Bronchial epithelial cell (primary cell): ENCODE measurements around the gene ZNF205. TPM values are rescaled to one million over a fixed set of nuclear protein-coding genes. Genes with fewer than 3 reads are reported as not detected.

Experiments used
- DNase-seq: peaks from one replicate; pipeline ENCODE4 v3.0.0-alpha.2; 2010; ENCODE audit warnings: low read depth
- FAIRE-seq: peaks from 2 replicates; lab custom pipeline; 2011; peaks lifted over from hg19 to GRCh38; lab: Jason Lieb, UNC
- H3K27me3 ChIP-seq: 2 replicates; pipeline ENCODE4 v1.5.1; 2011; ENCODE audit warnings: low read length; ENCODE audit not compliant: control insufficient read depth, insufficient read depth
- H3K36me3 ChIP-seq: 2 replicates; pipeline ENCODE4 v1.5.1; 2011; ENCODE audit warnings: low read length; ENCODE audit not compliant: control insufficient read depth, insufficient read depth
- H3K4me3 ChIP-seq: 2 replicates; pipeline ENCODE4 v1.5.1; 2011; ENCODE audit warnings: mild to moderate bottlenecking, low read depth, low read length, control low read depth
- total RNA-seq: library from RNA; depleted of rRNA; stranded (reverse); fragments of >200 nt; gene quantifications from 2 replicates; pipeline ENCODE4 v1.2.1, GENCODE V29; 2014
- TF ChIP-seq, protein P1 (sequence below): IDR thresholded peaks from 2 replicates; pipeline ENCODE4 v1.5.1; 2011; ENCODE audit warnings: mild to moderate bottlenecking, moderate library complexity, low read length, control low read depth, inconsistent platforms; ENCODE audit not compliant: insufficient read depth, severe bottlenecking

Gene ZNF205
- total RNA-seq, 1 donor from 2014 or later = 22.4 TPM

DNA sequence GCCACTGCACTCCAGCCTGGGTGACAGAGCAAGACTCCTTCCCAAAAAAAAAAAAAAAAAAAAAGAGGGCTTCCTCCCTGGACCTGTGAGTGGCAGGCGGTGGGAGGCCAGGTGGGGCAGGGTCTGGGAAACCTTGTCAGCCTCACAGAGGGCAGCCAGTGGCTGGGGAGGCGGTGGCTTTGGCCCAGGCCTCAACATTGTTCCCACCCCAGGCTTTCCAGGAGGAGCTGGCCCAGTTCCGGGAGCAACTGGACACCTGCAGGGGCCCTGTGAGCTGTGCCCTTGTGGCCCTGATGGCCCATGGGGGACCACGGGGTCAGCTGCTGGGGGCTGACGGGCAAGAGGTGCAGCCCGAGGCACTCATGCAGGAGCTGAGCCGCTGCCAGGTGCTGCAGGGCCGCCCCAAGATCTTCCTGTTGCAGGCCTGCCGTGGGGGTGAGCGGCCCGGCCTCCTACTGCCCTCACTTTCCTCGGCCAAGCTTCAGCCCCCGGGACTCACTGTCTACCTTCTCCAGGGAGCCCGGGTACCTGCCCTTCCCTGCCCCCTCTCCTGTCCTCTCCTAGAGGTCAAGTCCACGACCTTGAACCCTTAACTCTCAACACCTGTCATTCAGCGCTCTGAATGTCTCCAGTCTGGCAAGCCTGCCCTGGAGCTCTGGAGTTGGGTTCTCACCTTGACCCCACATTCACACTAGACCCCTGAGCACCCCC is 34.8 kb downstream of the ZNF205 start:
- TF ChIP-seq, protein P1, sequence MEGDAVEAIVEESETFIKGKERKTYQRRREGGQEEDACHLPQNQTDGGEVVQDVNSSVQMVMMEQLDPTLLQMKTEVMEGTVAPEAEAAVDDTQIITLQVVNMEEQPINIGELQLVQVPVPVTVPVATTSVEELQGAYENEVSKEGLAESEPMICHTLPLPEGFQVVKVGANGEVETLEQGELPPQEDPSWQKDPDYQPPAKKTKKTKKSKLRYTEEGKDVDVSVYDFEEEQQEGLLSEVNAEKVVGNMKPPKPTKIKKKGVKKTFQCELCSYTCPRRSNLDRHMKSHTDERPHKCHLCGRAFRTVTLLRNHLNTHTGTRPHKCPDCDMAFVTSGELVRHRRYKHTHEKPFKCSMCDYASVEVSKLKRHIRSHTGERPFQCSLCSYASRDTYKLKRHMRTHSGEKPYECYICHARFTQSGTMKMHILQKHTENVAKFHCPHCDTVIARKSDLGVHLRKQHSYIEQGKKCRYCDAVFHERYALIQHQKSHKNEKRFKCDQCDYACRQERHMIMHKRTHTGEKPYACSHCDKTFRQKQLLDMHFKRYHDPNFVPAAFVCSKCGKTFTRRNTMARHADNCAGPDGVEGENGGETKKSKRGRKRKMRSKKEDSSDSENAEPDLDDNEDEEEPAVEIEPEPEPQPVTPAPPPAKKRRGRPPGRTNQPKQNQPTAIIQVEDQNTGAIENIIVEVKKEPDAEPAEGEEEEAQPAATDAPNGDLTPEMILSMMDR = no peak
- no peak for FAIRE-seq
- Histone ChIP-seq H3K36me3 (no peaks in the 10 kb centered on the region), H3K27me3 (no peaks in the 10 kb centered on the region), H3K4me3 (no peak overlapping the region)
- DNase-seq = no peak

DNA sequence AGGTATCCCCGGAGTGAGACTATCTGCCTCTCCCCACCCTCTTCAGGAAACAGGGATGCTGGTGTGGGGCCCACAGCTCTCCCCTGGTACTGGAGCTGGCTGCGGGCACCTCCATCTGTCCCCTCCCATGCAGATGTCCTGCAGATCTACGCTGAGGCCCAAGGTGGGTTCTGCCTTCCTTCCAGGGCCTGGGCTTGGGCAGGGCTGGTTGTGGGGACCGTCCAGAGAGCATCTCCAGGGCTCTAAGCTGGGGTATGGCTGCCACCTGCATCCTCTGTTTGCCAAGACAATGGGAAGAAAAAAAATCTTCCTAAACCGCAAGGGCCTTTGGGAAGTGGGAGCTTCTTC is 35.3 kb downstream of the ZNF205 start:
- H3K27me3 ChIP-seq = no peaks in the 10 kb centered on the region
- H3K4me3 ChIP-seq = no peak overlapping the region
- TF ChIP-seq, protein P1 = no peak
- DNase-seq = no peak
- no peaks in the 10 kb centered on the region for H3K36me3 ChIP-seq
- FAIRE-seq = no peak

DNA sequence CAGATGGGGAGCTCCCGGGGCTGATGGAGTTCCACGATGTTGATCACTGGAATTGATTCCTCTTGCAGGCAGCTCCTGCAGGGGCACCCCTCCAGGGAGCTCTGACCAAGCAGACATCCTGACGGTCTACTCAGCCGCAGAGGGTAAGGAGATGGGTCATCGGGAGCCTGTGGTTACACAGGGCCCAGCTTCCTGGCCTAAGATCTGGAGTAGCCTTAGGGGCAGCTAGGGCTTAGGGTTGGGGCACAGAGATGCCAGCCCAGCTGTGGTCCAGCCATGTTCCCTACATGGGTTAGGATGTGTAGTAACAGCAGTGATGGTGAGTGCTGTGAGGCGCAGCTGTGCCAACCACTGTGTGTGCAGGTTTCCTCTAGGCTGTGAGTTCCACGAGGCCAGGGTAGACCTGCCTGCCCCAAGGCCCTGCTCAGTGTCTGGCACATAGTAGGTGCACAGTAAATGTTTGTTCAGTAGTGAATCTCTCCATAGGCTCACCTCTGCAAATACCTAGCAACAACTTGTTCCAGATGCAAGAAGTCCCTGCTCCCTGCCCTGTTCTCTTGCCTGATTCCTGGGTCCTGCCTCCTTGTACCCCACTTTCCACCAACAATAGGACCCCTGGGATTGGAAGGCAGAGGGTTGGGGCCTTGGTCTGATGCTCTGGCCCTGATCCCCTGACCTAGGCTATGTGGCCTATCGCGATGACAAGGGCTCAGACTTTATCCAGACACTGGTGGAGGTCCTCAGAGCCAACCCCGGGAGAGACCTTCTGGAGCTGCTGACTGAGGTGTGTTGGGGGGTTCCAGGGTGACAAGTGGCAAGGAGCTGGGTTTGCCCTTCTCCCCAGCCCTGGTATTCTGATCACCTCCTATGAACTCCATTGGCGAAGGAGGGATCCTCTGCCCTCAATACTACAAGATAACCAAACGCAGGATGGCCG is 36.1 kb downstream of the ZNF205 start:
- DNase-seq (no peak), FAIRE-seq (no peak)
- no peaks in the 10 kb centered on the region for H3K36me3 ChIP-seq
- no peaks in the 10 kb centered on the region for H3K27me3 ChIP-seq
- TF ChIP-seq, protein P1 = no peak
- H3K4me3 ChIP-seq = no peak overlapping the region

DNA sequence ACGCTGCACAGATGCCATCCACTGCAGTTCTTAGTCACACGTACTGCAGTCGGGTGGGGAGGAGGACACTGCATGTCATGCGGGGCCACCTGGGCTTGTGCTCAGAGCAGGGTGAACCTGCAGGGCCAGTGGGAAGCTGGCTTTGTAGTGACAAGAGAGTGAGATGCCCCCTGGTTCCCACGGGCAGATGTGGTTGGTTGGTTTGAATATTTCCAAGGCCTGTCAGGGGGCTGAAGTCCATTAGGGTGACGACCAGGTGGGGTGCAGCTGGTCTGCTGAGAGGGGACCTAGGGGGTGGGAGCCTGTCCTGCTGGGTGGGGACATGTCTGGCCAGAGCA is 36.8 kb downstream of the ZNF205 start:
- Histone ChIP-seq H3K4me3 (no peak overlapping the region), H3K27me3 (no peaks in the 10 kb centered on the region)

DNA sequence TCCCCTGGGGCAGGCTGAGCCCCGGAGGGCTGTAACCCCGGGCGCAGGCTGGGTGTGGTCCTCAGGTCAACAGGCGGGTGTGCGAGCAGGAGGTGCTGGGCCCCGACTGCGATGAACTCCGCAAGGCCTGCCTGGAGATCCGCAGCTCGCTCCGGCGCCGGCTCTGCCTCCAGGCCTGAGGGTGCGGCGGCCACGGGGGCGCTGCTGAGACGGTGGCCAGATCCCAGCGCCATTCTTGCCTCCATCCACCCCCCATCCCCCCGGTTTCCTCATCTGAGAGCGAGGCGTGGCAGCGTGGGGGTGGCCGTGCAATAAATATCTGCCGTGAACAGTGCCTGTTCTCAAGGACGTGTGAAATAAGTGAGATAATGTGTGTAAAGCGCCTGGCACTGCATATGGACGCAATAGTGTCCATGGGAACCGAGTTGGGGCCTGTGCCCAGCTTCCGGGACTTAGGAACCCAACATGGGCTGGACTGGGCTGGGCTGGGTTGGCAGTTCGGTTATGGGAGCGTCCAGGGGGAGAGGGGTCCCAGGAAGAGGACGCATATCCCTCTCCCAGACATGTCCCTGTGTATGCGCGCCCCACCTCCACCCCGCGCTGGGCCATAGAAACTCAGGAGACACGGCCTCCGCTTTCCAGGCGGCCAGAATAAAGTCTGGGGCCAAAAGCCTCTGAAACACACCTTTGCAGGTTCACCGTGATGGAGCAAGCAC is 37.4 kb downstream of the ZNF205 start:
- TF ChIP-seq, protein P1 = peak; percentile 68
- Histone ChIP-seq H3K36me3 (no peaks in the 10 kb centered on the region), H3K27me3 (no peaks in the 10 kb centered on the region), H3K4me3 (peak overlapping the region; percentile 80)
- FAIRE-seq (no peak), DNase-seq (peak; percentile 42)

More for the DNA sequence above, 36.8 kb downstream of the ZNF205 start:
- TF ChIP-seq, protein P1 = no peak
- DNase-seq (no peak), FAIRE-seq (no peak)
- H3K36me3 ChIP-seq = no peaks in the 10 kb centered on the region
